ENCODE results near the gene CENPT. TPM values are rescaled to one million over a fixed set of nuclear protein-coding genes. Genes with fewer than 3 reads are reported as not detected.

The CENPT gene
- total and polyA plus RNA-seq, 2 of the 13 experiments (the other 11 are each of a cell fraction or from before 2014, with no cell fraction given), result 40.9 to 43.3 TPM

DNA sequence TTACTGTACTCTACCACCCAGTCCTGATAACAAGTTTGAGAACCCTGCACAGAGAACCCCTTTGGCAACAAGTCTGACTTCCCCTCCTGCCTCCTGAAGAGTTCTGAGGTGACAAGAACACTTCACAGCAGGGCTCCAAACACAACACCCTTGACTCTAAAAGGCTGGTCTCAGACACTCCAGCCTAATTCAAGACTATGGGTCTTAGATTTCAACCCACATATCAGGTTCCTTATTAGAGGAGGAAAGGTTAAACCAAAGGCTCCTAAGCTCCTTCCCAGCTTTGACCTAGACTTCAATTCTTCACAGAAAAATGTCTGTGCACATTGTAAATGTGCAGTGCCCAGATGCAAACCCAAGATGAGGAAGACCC, 64.2 kb downstream of the CENPT start:
- Histone ChIP-seq H3K4me1 (ENCODE audit: insufficient read depth, low read length) (peaks cover 21% of the 10 kb centered on the region), H3K9me3 (ENCODE audit: low read length) (no peaks in the 10 kb centered on the region), H3K36me3 (replicated peaks in 1 of 2; ENCODE audit: control insufficient read depth in 1 of 2, insufficient read depth in 2 of 2, low read length in 2 of 2) (peaks cover 5 to 20% of the 10 kb centered on the region in 2 experiments; a peak in 4 of 5 replicates), H3K4me2 (ENCODE audit: low read depth, low read length) (no peak overlapping the region), H3K27ac (ENCODE audit: extremely low read length, insufficient read depth, low read length) (no peak overlapping the region), H3K79me2 (ENCODE audit: insufficient read depth, low read length) (peaks cover 22% of the 10 kb centered on the region), H3K9ac (ENCODE audit: insufficient read depth, low read depth, low read length) (no peak overlapping the region), H4K20me1 (ENCODE audit: insufficient read depth, low read length) (peaks cover 2% of the 10 kb centered on the region; the same call in 1 of the 2 replicates), H3K27me3 (ENCODE audit: control insufficient read depth in 1 of 2, insufficient read depth in 2 of 2, low read length in 2 of 2) (no peaks in the 10 kb centered on the region), H2AFZ (ENCODE audit: low read length) (no peak overlapping the region), H3K4me3 (replicated peaks in 1 of 3; ENCODE audit: insufficient read depth in 1 of 3, low read depth in 2 of 3, low read length in 3 of 3) (no peak overlapping the region)
- in situ Hi-C loops (cut with HindIII; ENCODE audit: extremely low pct_ligation_motif_present, low pct_unique_long_range_greater_than_20kb) (no loop called here), intact Hi-C loops (cut with micrococcal nuclease; ENCODE audit: unreplicated experiment) (no loop called here)
- FAIRE-seq (no peak), DNase-seq (ENCODE audit: low spot score) (no peak), ATAC-seq (no peak)
- ChIA-PET CTCF (ENCODE audit: low intra/inter-chr PET ratio, low total read pairs) (no interaction called here), POLR2A (no interaction called here)
- BruUV-seq (replicated peaks), result no TSS peak
- TF ChIP-seq ZSCAN29 (CRISPR knock-in tag; conservative IDR thresholded peaks at IDR 0.05) (no peak), ZNF124 (CRISPR knock-in tag; IDR thresholded peaks at IDR 0.05) (no peak), MLLT10 (CRISPR knock-in tag; IDR thresholded peaks at IDR 0.05) (no peak), ZGPAT (CRISPR knock-in tag; IDR thresholded peaks at IDR 0.05) (no peak), ZNF414 (CRISPR knock-in tag; IDR thresholded peaks at IDR 0.05) (no peak), PHB2 (IDR thresholded peaks at IDR 0.05; ENCODE audit: partially characterized antibody) (no peak), CBX1 (IDR thresholded peaks at IDR 0.05; ENCODE audit: low read depth) (no peak), KLF11 (CRISPR knock-in tag; IDR thresholded peaks at IDR 0.05) (no peak), ZNF784 (CRISPR knock-in tag; IDR thresholded peaks at IDR 0.05; ENCODE audit: borderline replicate concordance) (no peak)
- TF ChIP-seq, protein P1, sequence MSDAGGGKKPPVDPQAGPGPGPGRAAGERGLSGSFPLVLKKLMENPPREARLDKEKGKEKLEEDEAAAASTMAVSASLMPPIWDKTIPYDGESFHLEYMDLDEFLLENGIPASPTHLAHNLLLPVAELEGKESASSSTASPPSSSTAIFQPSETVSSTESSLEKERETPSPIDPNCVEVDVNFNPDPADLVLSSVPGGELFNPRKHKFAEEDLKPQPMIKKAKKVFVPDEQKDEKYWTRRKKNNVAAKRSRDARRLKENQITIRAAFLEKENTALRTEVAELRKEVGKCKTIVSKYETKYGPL (CRISPR knock-in tag; IDR thresholded peaks at IDR 0.05), result no peak
